Activated naive CD4-positive, alpha-beta T cell (primary cell): ENCODE data around the gene SGSM2.

Experiments used
- DNase-seq, 4 experiments: peaks; one replicate each; lab custom pipeline; 2025; lab: John Stamatoyannopoulos, UW

Gene SGSM2

GRCh38 chr17:2369551-2370210, 32.4 kb downstream of the SGSM2 start:
- no peak for DNase-seq

- DNase-seq: no peak
Measured at GRCh38 chr17:2370211-2370589, 32.9 kb downstream of the SGSM2 start.

GRCh38 chr17:2371183-2372130, 34.2 kb downstream of the SGSM2 start:
- DNase-seq: no peak

GRCh38 chr17:2372180-2372579, 34.9 kb downstream of the SGSM2 start:
- DNase-seq: no peak

- no peak for DNase-seq
Measured at GRCh38 chr17:2372681-2373080, 35.4 kb downstream of the SGSM2 start.

GRCh38 chr17:2373179-2373578, 35.9 kb downstream of the SGSM2 start:
- DNase-seq: no peak

GRCh38 chr17:2374549-2375285, 37.4 kb downstream of the SGSM2 start:
- no peak for DNase-seq

- no peak for DNase-seq
Measured at GRCh38 chr17:2375406-2375805, 38.1 kb downstream of the SGSM2 start.

GRCh38 chr17:2376107-2376506, 38.8 kb downstream of the SGSM2 start:
- DNase-seq: no peak

GRCh38 chr17:2377659-2378058, 40.4 kb downstream of the SGSM2 start:
- no peak for DNase-seq

GRCh38 chr17:2378905-2379304, 41.6 kb downstream of the SGSM2 start:
- DNase-seq: no peak

- DNase-seq: no peak
Measured at GRCh38 chr17:2379489-2380225, 42.4 kb downstream of the SGSM2 start.

- no peak for DNase-seq
Measured at GRCh38 chr17:2380226-2380922, 43.1 kb downstream of the SGSM2 start.

GRCh38 chr17:2380950-2381649, 43.8 kb downstream of the SGSM2 start:
- no peak for DNase-seq

GRCh38 chr17:2383628-2384167, 46.4 kb downstream of the SGSM2 start:
- no peak for DNase-seq

GRCh38 chr17:2384439-2385127, 47.3 kb downstream of the SGSM2 start:
- no peak for DNase-seq

- no peak for DNase-seq
Measured at GRCh38 chr17:2385240-2386210, 48.2 kb downstream of the SGSM2 start.

- DNase-seq: no peak
Measured at GRCh38 chr17:2386400-2387085, 49.2 kb downstream of the SGSM2 start.
